HuH-7 (cell line): Measurements from ENCODE around the gene SAXO1.

Experiments
- DNase-seq: peaks from one replicate; pipeline ENCODE4 v3.0.0; 2011; ENCODE audit warnings: low spot score

SAXO1 gene

GRCh38 chr9:18910916-18911315 is 122.1 kb downstream of the SAXO1 start:
- DNase-seq: no peak

- no peak for DNase-seq
Observed at GRCh38 chr9:18910435-18910834, 122.6 kb downstream of the SAXO1 start.

DNA sequence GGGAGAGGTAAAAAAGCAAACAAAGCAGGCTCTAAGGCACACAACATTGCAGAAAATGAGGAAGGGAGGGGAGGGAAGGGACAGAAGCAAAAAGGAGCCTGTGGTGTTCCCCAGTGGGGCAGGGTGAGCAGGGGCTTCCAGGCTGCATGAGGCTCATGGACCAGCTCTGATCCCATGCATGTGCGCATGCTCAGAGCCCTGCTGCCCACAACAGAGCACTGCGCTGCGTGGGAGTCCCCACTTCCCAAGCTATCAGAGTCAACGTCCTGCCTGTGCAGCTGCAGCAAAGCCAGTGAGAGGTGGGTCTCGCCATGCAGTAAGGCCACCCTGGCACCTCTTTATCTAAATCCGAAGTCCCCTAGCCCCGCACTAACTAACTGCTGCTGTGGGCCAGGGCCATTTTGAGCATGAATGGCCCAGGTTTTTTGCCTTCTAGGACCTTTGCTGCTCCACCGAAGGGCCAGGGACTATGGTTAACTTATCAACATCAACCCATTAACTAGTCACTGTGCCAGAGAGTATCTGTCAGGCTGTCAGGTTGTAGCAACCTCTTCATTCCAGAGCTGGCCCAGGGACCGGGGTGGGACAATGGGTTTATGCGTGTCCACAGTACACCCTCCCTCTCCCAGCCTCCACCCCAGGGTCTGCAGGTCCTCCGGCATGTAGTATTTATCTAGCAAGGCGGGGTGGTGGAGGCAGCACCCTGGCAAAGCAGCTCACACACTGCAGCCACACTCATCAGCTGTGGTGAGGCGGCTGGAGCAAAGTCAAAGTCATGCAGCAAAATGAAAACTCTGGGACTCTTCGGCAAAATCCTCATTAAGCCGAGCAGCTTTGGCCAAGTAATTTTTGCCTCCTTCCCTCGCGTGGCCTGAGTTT is 123.6 kb downstream of the SAXO1 start:
- no peak for DNase-seq

- no peak for DNase-seq
Observed at GRCh38 chr9:18907927-18908625, 124.9 kb downstream of the SAXO1 start.

GRCh38 chr9:18906656-18907395 is 126.2 kb downstream of the SAXO1 start:
- DNase-seq: no peak

GRCh38 chr9:18905883-18906629 is 127.0 kb downstream of the SAXO1 start:
- no peak for DNase-seq

GRCh38 chr9:18905028-18905882 is 127.8 kb downstream of the SAXO1 start:
- no peak for DNase-seq

GRCh38 chr9:18903450-18903849 is 129.6 kb downstream of the SAXO1 start:
- no peak for DNase-seq

- no peak for DNase-seq
Observed at GRCh38 chr9:18896531-18897179, 136.4 kb downstream of the SAXO1 start.

DNA sequence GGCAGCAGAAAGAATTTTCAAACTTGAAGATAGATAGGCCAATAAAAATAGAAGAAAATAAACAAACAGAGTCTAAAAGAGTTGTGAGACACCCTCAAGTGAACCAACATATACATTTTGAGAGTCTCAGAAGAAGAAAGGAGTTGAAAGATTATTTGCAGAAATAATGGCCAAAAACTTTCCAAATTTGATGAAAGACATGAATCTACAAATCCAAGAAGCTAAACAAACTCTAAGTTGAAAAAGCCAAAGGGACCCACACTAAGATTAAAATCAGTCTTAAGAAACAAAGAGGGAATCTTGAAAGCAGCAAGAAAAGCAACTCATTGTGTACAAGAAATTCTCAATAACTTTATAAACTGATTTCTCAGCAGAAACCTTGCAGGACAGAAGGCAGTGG is 137.0 kb downstream of the SAXO1 start:
- DNase-seq: no peak

DNA sequence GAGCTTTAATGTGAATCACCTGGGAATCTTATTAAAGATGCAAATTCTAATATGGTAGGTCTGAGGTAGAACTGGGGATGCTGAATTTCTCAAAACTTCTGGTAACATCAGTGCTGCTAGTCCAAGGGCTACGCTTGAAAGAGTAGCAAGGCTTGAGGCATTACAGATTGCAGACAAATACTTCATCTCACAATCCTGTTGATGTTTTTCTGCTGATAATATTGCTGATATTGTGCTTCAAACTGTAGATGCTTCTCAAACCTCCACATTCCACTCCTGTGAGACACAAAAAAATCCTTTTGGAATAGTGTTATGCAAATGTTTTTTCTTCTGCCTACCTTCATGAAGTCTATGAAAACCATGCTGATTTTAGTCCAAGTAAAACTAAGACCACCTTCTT is 139.5 kb downstream of the SAXO1 start:
- no peak for DNase-seq

DNA sequence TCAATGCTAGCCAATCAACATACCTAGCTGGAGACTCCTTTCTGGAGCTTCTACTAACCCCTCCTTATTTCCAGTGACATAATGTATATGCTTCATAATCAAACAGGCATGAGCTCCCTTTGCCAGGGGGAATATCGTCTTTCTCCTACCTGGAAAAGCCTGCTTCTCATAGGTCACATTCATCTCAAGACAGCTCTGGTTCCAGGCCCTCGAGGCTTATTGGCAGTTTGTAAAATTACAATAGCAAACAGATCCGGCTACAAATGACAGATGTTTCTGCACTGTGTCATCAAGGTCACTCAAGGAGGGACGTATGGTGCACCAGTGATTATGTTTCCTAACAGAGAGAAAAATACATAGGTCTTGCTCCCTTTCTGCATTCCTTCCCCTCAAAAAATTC is 140.0 kb downstream of the SAXO1 start:
- DNase-seq: no peak

DNA sequence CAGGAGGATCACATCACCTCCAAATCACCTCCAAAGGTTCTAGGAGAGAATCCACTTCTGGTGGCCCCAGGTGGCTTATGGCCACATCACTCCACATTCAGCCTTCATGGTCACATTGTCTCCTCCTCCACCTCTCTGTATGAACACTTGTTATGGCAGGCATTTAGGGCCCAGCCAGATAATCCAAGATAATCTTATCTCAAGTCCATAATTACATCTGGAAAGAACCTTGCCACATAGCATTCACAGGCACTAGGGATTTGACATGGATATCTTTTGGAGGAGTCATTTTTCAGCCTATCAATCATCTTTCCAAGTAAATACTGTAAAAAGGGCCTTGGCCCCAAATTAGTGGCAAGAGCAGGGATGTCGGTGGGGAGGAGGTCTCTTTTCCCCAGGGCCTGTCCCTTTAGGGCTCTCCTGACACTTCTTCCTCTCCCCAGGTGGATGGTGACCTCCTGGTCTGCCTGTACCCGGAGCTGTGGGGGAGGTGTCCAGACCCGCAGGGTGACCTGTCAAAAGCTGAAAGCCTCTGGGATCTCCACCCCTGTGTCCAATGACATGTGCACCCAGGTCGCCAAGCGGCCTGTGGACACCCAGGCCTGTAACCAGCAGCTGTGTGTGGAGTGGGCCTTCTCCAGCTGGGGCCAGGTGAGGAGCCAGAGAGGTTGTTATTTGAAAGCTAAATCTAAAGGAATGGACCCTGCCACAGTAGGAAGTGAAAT is 140.9 kb downstream of the SAXO1 start:
- no peak for DNase-seq

DNA sequence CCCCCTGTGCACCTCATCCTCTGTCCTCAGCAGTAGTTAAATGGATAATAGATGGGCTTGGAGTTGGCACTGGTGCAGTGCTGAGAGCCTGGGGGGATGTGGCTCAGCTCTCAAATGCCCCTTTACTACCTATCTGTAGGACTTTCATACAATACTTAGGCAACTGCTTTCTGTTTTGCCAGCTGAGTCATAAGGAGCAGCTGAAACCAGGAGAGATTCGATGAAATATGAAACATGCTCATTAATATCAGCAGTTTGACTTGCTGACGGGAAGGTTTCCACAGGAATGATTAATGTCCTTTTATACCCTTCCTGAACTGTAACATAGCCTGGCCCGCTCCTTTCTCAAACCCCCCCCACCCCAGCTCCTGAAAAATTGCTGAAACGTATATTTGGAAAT is 142.6 kb downstream of the SAXO1 start:
- no peak for DNase-seq

DNA sequence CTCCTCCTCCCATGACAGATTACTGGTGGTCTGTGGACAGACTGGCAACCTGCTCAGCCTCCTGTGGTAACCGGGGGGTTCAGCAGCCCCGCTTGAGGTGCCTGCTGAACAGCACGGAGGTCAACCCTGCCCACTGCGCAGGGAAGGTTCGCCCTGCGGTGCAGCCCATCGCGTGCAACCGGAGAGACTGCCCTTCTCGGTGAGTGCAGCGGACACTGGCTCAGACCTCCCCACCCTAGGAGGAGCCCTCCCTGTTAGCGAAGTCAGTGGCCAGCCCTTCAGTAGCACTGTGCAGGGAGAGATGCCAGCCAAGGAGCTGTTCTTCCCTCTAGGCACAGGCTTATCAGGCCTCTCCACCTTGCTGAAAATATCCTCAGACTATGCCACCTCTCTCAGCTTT is 143.5 kb downstream of the SAXO1 start:
- no peak for DNase-seq

DNA sequence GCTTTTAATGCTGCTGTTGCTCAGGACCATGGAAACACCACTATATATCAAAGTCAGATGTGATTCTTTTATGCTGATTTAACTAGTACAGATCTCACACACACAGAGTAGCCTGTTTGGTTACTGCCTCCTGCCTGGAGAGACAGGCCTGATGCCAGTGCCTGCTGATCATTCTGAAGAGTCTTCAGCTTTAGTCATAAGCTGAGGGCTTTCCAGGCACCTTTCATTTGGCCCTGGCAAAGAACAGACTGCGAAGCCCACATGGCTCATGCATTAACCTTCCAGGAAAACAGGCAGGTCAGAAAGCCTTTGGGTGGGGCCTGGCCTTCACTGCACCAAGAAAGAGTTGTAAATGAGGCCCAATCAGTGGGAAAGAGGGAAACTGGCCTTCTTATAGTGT is 144.7 kb downstream of the SAXO1 start:
- DNase-seq: no peak

- no peak for DNase-seq
Observed at GRCh38 chr9:18887546-18887945, 145.5 kb downstream of the SAXO1 start.

DNA sequence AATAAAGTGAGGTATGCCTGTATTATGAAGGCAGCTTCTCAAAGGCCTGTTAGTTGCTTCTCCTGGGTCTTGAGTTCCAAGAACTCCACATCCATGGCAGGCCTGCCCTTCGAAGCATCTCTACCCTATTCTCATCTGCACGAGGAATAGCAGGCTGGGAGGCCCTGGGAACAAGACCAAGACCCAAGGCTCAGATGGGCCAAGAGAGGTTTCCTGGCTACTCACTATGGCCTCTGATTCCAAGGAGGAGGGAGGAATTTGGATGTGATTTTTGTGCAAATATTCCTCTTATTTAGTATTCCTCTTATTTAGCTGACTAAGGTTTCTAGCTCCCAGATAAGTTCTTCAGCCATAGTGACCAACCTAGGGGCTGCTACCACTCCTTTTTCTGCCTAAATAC is 151.3 kb downstream of the SAXO1 start:
- DNase-seq: no peak

GRCh38 chr9:18877984-18878383 is 155.0 kb downstream of the SAXO1 start:
- no peak for DNase-seq
